Kidney tubule cell (primary cell): ENCODE data around the gene KRT33A.
A peak's percentile ranks its signal among the peaks of the same experiment; 100 is the strongest.
"Not testable (repeated sequence)": the region's sequence is repeated elsewhere in the genome, so short reads cannot be mapped to it uniquely, and the experiment has no call there.

Experiments
- DNase-seq: peaks from one replicate; pipeline ENCODE4 v3.0.0-alpha.2; 2018; ENCODE audit warnings: low spot score

The KRT33A gene

DNA sequence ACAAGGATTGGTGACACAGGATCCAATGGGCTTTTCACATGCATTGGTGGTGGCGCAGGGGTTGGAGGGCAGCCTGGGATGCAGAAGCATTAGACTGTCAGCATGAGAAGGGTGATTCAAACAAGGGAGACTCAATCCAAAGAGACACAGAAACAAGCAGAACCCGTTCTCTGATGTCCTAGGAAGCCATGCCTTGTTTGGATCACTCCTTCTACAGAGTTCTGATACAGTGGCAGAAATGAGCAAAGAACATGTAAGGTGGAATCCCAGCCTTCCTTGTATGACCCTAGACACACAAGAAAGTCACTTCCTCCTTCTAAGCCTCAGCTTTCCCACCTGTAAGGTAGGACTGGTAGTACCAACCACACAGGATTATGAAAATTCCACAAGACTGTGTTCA is 13.3 kb upstream of the KRT33A start:
- peak; percentile 6 for DNase-seq

DNA sequence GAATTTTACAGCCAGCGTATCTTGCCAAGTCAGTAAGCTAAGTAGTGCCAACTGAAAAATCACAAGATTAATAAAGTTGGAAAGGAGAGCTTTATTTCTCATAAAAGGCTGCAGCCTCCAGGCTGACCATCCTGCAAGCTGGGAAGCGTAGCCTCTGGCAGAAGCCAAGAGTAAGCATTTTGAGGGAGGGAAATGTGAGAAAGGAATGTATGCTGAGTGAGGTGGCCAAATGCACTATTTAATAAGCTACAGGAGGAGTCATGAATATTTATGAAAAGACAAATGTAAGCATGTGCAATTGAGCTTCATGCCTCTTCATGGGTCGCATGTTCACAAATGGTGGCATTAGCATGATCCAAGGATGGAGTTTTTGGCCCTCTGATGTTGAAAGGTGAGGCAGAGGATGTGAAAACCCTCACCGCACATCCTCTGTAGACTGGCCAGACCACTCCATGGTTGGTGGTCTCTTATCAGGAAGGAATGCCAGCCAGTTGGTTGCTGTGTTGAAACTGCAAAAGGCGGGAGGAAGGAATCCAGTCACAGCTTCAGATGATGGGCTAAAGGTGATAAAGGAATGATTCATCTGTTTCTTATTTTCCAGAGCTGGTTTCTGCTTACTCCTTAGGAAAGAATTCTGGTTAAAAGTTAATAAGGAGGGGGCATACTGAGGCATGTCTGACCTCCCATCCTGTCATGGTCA is 9.8 kb upstream of the KRT33A start:
- peak; percentile 95 for DNase-seq

- no peak for DNase-seq
Observed at GRCh38 chr17:41354536-41354935, 3.9 kb upstream of the KRT33A start.

- DNase-seq: no peak
Observed at GRCh38 chr17:41352597-41353366, 2.2 kb upstream of the KRT33A start.

GRCh38 chr17:41351177-41351576 is 549 bp upstream of the KRT33A start:
- no peak for DNase-seq

DNA sequence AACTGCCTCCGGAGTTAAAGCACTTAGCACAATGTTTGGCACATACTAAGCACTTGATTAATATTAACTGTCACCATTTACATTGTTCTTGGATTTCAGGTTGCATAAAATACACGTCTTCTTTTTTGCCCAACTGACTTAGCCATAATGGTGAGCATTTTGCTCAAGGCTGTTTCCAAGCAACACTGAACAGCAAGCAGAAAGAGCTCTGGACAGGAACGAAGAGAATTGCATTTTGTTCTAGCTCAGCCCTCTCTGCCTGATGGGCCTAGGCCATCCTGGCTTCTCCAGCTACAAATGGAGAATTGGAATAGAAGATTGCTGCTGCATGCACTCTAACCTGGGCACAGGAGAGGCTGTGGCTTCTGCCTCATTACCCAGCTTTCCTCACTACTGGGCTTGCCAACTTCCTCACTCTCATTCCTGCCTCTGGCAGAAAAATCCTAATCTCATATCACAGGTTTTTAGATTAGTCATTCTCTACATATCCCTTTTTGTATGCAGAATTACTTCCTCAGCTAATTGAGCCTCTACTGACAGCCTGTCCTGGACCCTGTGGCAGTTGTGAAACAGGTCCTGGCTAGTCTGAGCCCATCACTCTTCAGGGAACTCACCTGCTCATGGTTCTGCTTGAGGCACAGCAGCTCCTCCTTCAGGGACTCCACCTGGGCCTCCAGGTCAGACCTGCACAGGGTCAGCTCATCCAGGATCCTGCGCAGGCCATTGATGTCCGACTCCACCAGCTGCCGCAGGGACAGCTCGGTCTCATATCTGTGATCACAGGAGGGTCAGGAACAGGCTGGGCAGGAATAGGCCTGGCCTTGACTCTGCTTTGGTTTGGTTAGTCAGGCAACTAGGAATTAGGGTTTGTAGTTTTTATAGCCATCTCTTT is 2.5 kb downstream of the KRT33A start:
- DNase-seq: no peak

- DNase-seq: not testable (repeated sequence)
Observed at GRCh38 chr17:41346421-41346820, 4.2 kb downstream of the KRT33A start.

- no peak for DNase-seq
Observed at GRCh38 chr17:41345992-41346391, 4.6 kb downstream of the KRT33A start.

GRCh38 chr17:41343029-41343428 is 7.6 kb downstream of the KRT33A start:
- DNase-seq: no peak

DNA sequence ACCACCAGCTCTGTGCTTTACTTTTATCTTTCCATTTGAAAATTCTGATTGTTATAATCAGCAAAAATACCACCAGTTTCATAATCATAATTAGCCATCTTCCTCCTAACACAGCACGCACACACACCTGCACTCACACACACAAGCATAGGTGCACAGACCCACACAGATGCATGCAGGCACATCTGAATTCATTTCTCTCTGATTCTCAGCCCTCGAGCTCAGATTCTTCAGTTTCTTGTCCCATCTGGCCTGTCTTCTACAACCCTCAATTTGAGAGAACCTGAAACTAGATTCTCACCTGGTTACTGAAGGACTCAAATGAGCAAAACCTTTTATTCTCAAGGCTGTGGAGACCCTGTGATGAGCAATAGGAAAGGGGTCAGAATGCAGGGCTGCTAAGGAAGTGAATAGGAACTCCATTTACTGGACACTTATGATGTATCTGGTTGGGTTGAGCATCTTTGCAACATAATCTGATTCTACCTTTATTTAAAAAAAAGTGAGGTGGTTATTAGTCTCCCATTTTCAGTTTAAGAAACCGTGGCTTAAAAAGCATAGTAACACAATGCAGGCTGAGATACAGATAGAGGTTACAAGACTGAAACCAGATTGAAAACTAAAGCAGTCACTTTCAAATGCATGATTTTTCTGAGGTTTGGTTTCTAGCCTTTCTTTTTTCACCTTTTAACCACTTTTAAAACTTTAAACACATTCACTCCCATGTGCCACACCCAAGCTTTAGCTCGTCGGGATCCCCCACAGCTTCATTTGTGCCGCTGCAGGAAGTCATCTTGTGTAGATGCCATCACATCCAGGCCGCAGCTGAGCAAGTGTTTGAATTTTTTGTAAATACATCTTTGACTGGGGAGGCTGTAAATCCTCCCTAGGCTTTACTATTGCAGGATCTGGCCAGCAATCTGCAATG is 9.4 kb downstream of the KRT33A start:
- DNase-seq: no peak

- peak; percentile 85 for DNase-seq
Observed at GRCh38 chr17:41340494-41340893, 10.1 kb downstream of the KRT33A start.

DNA sequence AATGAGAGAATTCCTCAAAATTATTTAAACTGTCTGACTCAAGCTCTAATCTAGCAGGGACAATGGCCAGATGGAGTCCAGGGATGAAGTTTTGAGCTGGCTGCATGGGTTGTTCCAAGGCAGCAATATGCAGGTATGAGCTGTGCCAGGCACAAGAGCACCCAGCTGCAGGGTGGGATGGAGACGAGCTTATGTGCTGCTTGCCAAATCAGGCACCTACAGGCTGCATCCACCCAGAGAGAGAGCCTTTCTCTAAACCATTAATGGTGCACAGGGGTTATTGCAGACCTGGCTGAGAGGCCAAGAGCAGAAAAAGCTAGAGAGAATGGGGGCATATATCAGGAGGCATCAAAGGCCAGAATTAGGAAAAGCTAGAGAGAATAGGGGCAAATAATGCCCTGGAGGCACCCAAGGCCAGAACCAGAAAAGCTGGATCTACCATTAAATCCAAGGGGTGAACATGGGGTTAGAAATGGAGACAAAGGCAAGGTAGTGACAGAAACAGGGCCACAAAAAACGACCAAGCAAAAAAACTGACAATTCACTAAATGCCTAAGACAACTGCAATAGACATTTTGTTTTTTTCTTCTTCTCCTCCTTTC is 11.0 kb downstream of the KRT33A start:
- no peak for DNase-seq

- peak; percentile 83 for DNase-seq
Observed at GRCh38 chr17:41338961-41339485, 11.6 kb downstream of the KRT33A start.

GRCh38 chr17:41335747-41336146 is 14.9 kb downstream of the KRT33A start:
- DNase-seq: no peak

DNA sequence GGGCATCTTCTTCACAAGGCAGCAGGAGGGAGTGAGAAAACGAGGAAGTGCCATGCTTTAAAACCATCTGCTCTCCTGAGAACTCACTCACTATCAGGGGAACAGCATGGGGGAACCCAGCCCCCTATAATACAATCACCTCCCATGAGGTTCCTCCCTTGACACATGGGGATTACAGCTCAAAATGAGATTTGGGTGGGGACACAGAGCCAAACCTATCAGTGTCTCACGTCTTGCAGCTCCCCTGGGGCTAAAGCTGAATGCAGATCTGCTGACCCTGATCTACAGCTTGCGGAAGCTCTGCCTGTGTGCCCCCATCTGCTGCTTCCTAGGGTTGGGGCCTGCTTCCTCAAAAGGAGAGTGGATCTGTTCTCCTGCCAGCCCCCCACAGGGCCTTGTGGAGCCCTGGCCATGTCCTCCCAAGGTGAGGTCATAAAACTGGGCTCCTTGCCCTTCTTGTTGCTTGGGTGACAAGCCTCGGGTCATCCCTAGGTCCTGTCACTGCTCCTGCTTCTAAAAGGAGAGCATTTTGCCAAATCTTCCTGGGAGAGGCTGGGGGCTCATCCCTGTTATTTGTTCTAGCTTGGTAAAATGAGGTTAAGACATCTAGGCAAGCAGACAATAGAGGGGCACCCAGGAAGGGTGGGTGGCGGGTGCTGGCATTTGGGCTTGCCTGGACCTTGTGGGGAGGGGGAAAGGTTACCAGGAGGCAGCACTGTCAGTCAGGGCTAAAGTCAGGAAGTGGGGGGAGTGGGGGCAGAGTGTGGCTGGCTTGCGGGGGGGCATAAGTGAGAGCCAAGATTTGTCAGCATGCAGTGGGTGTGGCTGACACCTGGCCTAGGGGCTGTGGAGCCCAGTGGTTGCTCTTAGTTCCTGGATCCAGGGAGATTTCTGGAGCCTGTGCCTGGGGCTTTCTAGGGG is 16.0 kb downstream of the KRT33A start:
- no peak for DNase-seq

- no peak for DNase-seq
Observed at GRCh38 chr17:41333836-41334235, 16.8 kb downstream of the KRT33A start.

DNA sequence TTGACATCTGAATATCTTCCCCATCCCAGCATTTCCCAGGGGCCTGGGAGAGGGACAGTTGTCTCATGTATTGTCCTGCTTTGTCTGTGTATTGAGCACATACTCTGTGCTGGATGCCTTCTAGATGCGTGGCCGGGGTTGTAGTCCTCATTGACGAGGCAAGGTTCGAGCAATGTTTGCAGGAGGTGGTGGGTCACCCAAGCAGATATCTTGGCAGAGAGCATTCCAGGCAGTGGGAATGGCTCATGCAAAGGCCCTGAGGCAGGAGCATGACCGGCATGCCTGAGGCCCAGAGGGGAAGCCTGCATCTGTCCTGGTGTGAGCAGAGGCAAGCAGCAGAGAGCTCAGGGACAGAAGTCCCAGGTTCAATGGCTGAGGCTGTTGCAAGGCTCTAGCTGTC is 17.5 kb downstream of the KRT33A start:
- DNase-seq: no peak

DNA sequence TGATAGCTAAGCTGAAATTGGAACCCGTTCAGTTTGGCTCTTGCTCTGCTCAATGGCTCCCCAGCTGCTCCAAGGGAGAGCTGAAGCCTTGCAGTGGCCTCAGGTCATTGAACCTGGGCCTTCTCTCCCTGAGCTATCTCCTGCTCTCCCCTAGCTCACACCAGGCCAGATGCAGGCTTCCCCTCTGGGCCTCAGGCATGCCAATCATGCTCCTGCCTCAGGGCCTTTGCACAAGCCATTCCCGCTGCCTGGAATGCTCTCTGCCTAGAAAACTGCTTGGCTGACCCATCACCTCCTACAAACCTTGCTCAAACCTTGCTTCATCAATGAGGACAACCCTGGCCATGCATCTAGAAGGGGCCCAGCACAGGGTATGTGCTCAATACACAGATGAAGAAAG is 18.4 kb downstream of the KRT33A start:
- DNase-seq: no peak

- DNase-seq: no peak
Observed at GRCh38 chr17:41331606-41332005, 19.0 kb downstream of the KRT33A start.
